GM23248 (cell line): ENCODE results near the gene DYNLRB1. TPM values are rescaled to one million over a fixed set of nuclear protein-coding genes. Genes with fewer than 3 reads are reported as not detected.

Source experiments
- DNase-seq: peaks from one replicate; pipeline ENCODE4 v3.0.0-alpha.2; 2015
- H2AFZ ChIP-seq: fragments of 200-600 bp; sonication (generic); 2 replicates; pipeline ENCODE4 v1.6.1; 2016; ENCODE audit warnings: antibody characterized with exemption
- H3F3A ChIP-seq: fragments of 200-600 bp; sonication (generic); 2 replicates; pipeline ENCODE4 v1.6.1; 2016; ENCODE audit warnings: mild to moderate bottlenecking, antibody characterized with exemption, mixed run types; ENCODE audit not compliant: insufficient read depth
- H3K27ac ChIP-seq: fragments of 200-600 bp; sonication (generic); 2 replicates; pipeline ENCODE4 v1.5.1; 2016; ENCODE audit warnings: mild to moderate bottlenecking
- H3K27me3 ChIP-seq: fragments of 200-600 bp; sonication (generic); replicated peaks from 2 replicates; pipeline ENCODE4 v1.6.1; 2016; ENCODE audit warnings: mild to moderate bottlenecking; ENCODE audit not compliant: insufficient read depth
- H3K36me3 ChIP-seq: fragments of 200-600 bp; sonication (generic); 2 replicates; pipeline ENCODE4 v1.6.1; 2016; ENCODE audit warnings: low read depth, mild to moderate bottlenecking
- H3K4me1 ChIP-seq: fragments of 200-600 bp; sonication (generic); 2 replicates; pipeline ENCODE4 v1.6.1; 2016; ENCODE audit warnings: mild to moderate bottlenecking; ENCODE audit not compliant: insufficient read depth
- H3K4me2 ChIP-seq: fragments of 200-600 bp; sonication (generic); one replicate; pipeline ENCODE4 v1.6.1; 2016; ENCODE audit warnings: mild to moderate bottlenecking; ENCODE audit not compliant: unreplicated experiment
- H3K4me3 ChIP-seq: fragments of 200-600 bp; sonication (generic); 2 replicates; pipeline ENCODE4 v1.5.1; 2016; ENCODE audit warnings: mild to moderate bottlenecking
- H3K79me2 ChIP-seq: fragments of 200-600 bp; sonication (generic); 2 replicates; pipeline ENCODE4 v1.6.1; 2016; ENCODE audit warnings: mild to moderate bottlenecking; ENCODE audit not compliant: insufficient read depth
- H3K9ac ChIP-seq: fragments of 200-600 bp; sonication (generic); 2 replicates; pipeline ENCODE4 v1.6.1; 2016; ENCODE audit warnings: mild to moderate bottlenecking
- H3K9me2 ChIP-seq: fragments of 200-600 bp; sonication (generic); 2 replicates; pipeline ENCODE4 v1.6.1; 2016; ENCODE audit warnings: mixed run types, mild to moderate bottlenecking, moderate library complexity; ENCODE audit not compliant: insufficient read depth
- H3K9me3 ChIP-seq: fragments of 200-600 bp; sonication (generic); one replicate; pipeline ENCODE4 v1.6.1; 2017; ENCODE audit warnings: low read depth
- H4K20me1 ChIP-seq: fragments of 200-600 bp; sonication (generic); 2 replicates; pipeline ENCODE4 v1.6.0; 2016; ENCODE audit not compliant: insufficient read depth
- EZH2 ChIP-seq: fragments of 200-600 bp; sonication (generic); IDR thresholded peaks from 2 replicates; pipeline ENCODE4 v1.6.1; 2018; ENCODE audit warnings: antibody characterized with exemption, mild to moderate bottlenecking; ENCODE audit not compliant: insufficient read depth, poor library complexity, severe bottlenecking
- EZH2phosphoT487 ChIP-seq: fragments of 200-600 bp; sonication (generic); IDR thresholded peaks from 2 replicates; pipeline ENCODE4 v1.6.1; 2018; ENCODE audit warnings: antibody characterized with exemption, moderate library complexity, mild to moderate bottlenecking, low read depth; ENCODE audit not compliant: insufficient read depth
- WGBS, 2 experiments: methylation state at CpG; one replicate each; pipeline ENCODE4 v1.1.6; 2015 to 2017; ENCODE audit warnings: low lambda C conversion rate in 2 of 2, low coverage in 1 of 2; ENCODE audit errors: missing lambda C conversion rate in 2 of 2; 5-methylcytosine and 5-hydroxymethylcytosine counted together
- in situ Hi-C: fragments of 300-500 bp; cut with MboI; formaldehyde crosslinking; loops from 2 replicates; pipeline ENCODE4 v1.15.0; 2020
- polyA plus RNA-seq: library from polyadenylated mRNA; unstranded; fragments of >200 nt; fragmentation: Nextera tagmentation; extraction: Ambion mirVana; gene quantifications from 2 replicates; pipeline ENCODE4 v1.2.1, GENCODE V29; 2016
- total RNA-seq: library from RNA; depleted of rRNA; stranded (reverse); fragments of >200 nt; shearing (Covaris generic); gene quantifications from 2 replicates; pipeline ENCODE4 v1.2.3, GENCODE V29; 2014

Gene DYNLRB1
- total and polyA plus RNA-seq, 2 experiments from 2014 or later = 100 to 279 TPM

- in situ Hi-C loops = no loop called here
- no peaks in the 10 kb centered on the region for H3K79me2 ChIP-seq
- TF ChIP-seq EZH2 (no peak), EZH2phosphoT487 (no peak)
Observed at GRCh38 chr20:34546751-34547181, 30.5 kb downstream of the DYNLRB1 start.

GRCh38 chr20:34547844-34548613 is 31.8 kb downstream of the DYNLRB1 start:
- no peak overlapping the region for H3K9ac ChIP-seq
- H3K9me2 ChIP-seq = no peaks in the 10 kb centered on the region
- no peaks in the 10 kb centered on the region for H3K9me3 ChIP-seq
- in situ Hi-C loops = no loop called here
- no peaks in the 10 kb centered on the region for H3K79me2 ChIP-seq
- no peaks in the 10 kb centered on the region for H3K4me1 ChIP-seq
- H3K27me3 ChIP-seq = no peaks in the 10 kb centered on the region
- no peak for DNase-seq
- H4K20me1 ChIP-seq = no peaks in the 10 kb centered on the region
- H3K36me3 ChIP-seq = no peaks in the 10 kb centered on the region
- TF ChIP-seq EZH2phosphoT487 (no peak), EZH2 (no peak)
- no peak overlapping the region for H3K27ac ChIP-seq
- H2AFZ ChIP-seq = no peak overlapping the region
- H3K4me3 ChIP-seq = no peak overlapping the region
- no peak overlapping the region for H3K4me2 ChIP-seq
- 87 to 89% methylated on average over 21 to 22 of the region's 22 CpGs for WGBS, 2 experiments
- H3F3A ChIP-seq = peaks cover 10% of the 10 kb centered on the region; the same call in 1 of the 2 replicates

More at GRCh38 chr20:34546751-34547181, 30.5 kb downstream of the DYNLRB1 start:
- no peak for DNase-seq
- WGBS, 2 experiments = 88% methylated on average over 11 of the region's 11 CpGs
- no peaks in the 10 kb centered on the region for H3K4me1 ChIP-seq
- no peak overlapping the region for H3K4me2 ChIP-seq
- no peak overlapping the region for H3K4me3 ChIP-seq
- peaks cover 10% of the 10 kb centered on the region; the same call in 1 of the 2 replicates for H3F3A ChIP-seq
- no peaks in the 10 kb centered on the region for H3K9me2 ChIP-seq
- H3K27ac ChIP-seq = no peak overlapping the region
- no peaks in the 10 kb centered on the region for H3K27me3 ChIP-seq
- no peak overlapping the region for H2AFZ ChIP-seq
- no peak overlapping the region for H3K9ac ChIP-seq
- H4K20me1 ChIP-seq = no peaks in the 10 kb centered on the region
- H3K36me3 ChIP-seq = 0 out of 2 replicates have a peak, but pooled peaks cover under 1% of the 10 kb centered on the region
- H3K9me3 ChIP-seq = no peaks in the 10 kb centered on the region

- H3K4me3 ChIP-seq = no peak overlapping the region
- H4K20me1 ChIP-seq = no peaks in the 10 kb centered on the region
- no peaks in the 10 kb centered on the region for H3K9me2 ChIP-seq
- no peak overlapping the region for H3K9ac ChIP-seq
- no peak overlapping the region for H2AFZ ChIP-seq
- TF ChIP-seq EZH2phosphoT487 (no peak), EZH2 (no peak)
- no peaks in the 10 kb centered on the region for H3K4me1 ChIP-seq
- H3F3A ChIP-seq = no peaks in the 10 kb centered on the region
- in situ Hi-C loops = no loop called here
- DNase-seq = peak; percentile 39
- H3K27ac ChIP-seq = no peak overlapping the region
- H3K27me3 ChIP-seq = no peaks in the 10 kb centered on the region
- no peaks in the 10 kb centered on the region for H3K79me2 ChIP-seq
- H3K36me3 ChIP-seq = no peaks in the 10 kb centered on the region
- H3K4me2 ChIP-seq = no peak overlapping the region
- H3K9me3 ChIP-seq = no peaks in the 10 kb centered on the region
- WGBS, 2 experiments = 62 to 69% methylated on average over 20 of the region's 20 CpGs
Observed at GRCh38 chr20:34549291-34549928, 33.2 kb downstream of the DYNLRB1 start.

DNA sequence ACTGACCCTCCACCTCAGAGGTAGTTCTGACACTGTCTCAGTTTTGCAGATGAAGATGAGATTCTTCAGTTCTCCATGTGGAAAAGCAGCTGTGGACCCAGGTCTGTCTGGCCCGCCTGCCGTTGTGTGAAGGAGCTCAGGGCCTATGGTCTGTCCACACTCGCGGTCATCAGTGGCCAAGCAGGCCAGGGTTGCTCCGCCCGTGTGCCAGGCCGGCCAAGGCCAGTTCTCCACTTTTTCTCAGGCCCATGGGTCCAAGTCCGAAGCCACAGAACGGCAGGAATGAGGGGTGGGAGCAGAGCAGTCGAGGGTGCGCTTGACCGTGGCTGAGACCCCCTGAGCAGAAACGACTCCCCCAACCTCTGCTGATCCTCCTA is 33.7 kb downstream of the DYNLRB1 start:
- H3K4me1 ChIP-seq = no peaks in the 10 kb centered on the region
- no peaks in the 10 kb centered on the region for H3K36me3 ChIP-seq
- no peaks in the 10 kb centered on the region for H3K9me3 ChIP-seq
- H3K9me2 ChIP-seq = no peaks in the 10 kb centered on the region
- WGBS, 2 experiments = 82 to 84% methylated on average over 13 of the region's 13 CpGs
- TF ChIP-seq EZH2 = no peak
- no peak for TF ChIP-seq EZH2phosphoT487
- no peak overlapping the region for H3K9ac ChIP-seq
- H3K27me3 ChIP-seq = no peaks in the 10 kb centered on the region
- no peaks in the 10 kb centered on the region for H3K79me2 ChIP-seq
- DNase-seq = no peak
- H3K27ac ChIP-seq = no peak overlapping the region
- no peak overlapping the region for H3K4me2 ChIP-seq
- no peaks in the 10 kb centered on the region for H3F3A ChIP-seq
- no peak overlapping the region for H3K4me3 ChIP-seq
- no peaks in the 10 kb centered on the region for H4K20me1 ChIP-seq
- H2AFZ ChIP-seq = no peak overlapping the region
- in situ Hi-C loops = no loop called here
